ENCODE measurements around the gene CARHSP1. TPM values are rescaled to one million over a fixed set of nuclear protein-coding genes. Genes with fewer than 3 reads are reported as not detected.
A peak's percentile ranks its signal among the peaks of the same experiment; 100 is the strongest.

The CARHSP1 gene
- total and polyA plus RNA-seq, 2 experiments from 2014 or later = 129 to 150 TPM

GRCh38 chr16:8863594-8864424 lies 5.0 kb downstream of the CARHSP1 start:
- no peak overlapping the region for H3K9ac ChIP-seq
- TF ChIP-seq EZH2 (IDR thresholded peaks at IDR 0.05; ENCODE audit: insufficient read depth, poor library complexity, severe bottlenecking) = no peak
- no peak for TF ChIP-seq EZH2phosphoT487 (IDR thresholded peaks at IDR 0.05; ENCODE audit: insufficient read depth, low read depth)
- in situ Hi-C loops (cut with MboI) = no loop called here
- DNase-seq = peak; percentile 48
- H3K27me3 ChIP-seq (replicated peaks; ENCODE audit: insufficient read depth) = no peaks in the 10 kb centered on the region
- no peak overlapping the region for H3K27ac ChIP-seq
- peaks cover 94% of the 10 kb centered on the region for H3K79me2 ChIP-seq (ENCODE audit: insufficient read depth)
- WGBS, 2 experiments (ENCODE audit: low coverage in 1 of 2, low lambda C conversion rate in 2 of 2, missing lambda C conversion rate in 2 of 2) = 70 to 81% methylated on average over 15 to 17 of the region's 17 CpGs
- peaks cover 22% of the 10 kb centered on the region for H3K4me1 ChIP-seq (ENCODE audit: insufficient read depth)
- H4K20me1 ChIP-seq (ENCODE audit: insufficient read depth) = peaks cover 2% of the 10 kb centered on the region; the same call in 1 of the 2 replicates
- H3K9me3 ChIP-seq (ENCODE audit: low read depth) = no peaks in the 10 kb centered on the region
- no peak overlapping the region for H3K4me3 ChIP-seq
- no peak overlapping the region for H2AFZ ChIP-seq
- peak overlapping the region; percentile 26 for H3K4me2 ChIP-seq (ENCODE audit: unreplicated experiment)
- no peaks in the 10 kb centered on the region for H3K36me3 ChIP-seq (ENCODE audit: low read depth)
- H3K9me2 ChIP-seq (ENCODE audit: insufficient read depth) = no peaks in the 10 kb centered on the region
- H3F3A ChIP-seq (ENCODE audit: insufficient read depth) = peaks cover 28% of the 10 kb centered on the region

- H3K27ac ChIP-seq = no peak overlapping the region
- H2AFZ ChIP-seq = no peak overlapping the region
- in situ Hi-C loops (cut with MboI) = no loop called here
- no peak overlapping the region for H3K9ac ChIP-seq
- TF ChIP-seq EZH2phosphoT487 (IDR thresholded peaks at IDR 0.05; ENCODE audit: insufficient read depth, low read depth) (no peak), EZH2 (IDR thresholded peaks at IDR 0.05; ENCODE audit: insufficient read depth, poor library complexity, severe bottlenecking) (no peak)
- no peak for DNase-seq
- no peaks in the 10 kb centered on the region for H3K9me2 ChIP-seq (ENCODE audit: insufficient read depth)
- peaks cover 2% of the 10 kb centered on the region; the same call in 1 of the 2 replicates for H4K20me1 ChIP-seq (ENCODE audit: insufficient read depth)
- H3K9me3 ChIP-seq (ENCODE audit: low read depth) = no peaks in the 10 kb centered on the region
- peaks cover 96% of the 10 kb centered on the region for H3K79me2 ChIP-seq (ENCODE audit: insufficient read depth)
- no peaks in the 10 kb centered on the region for H3K27me3 ChIP-seq (replicated peaks; ENCODE audit: insufficient read depth)
- no peak overlapping the region for H3K4me2 ChIP-seq (ENCODE audit: unreplicated experiment)
- H3K36me3 ChIP-seq (ENCODE audit: low read depth) = no peaks in the 10 kb centered on the region
- WGBS, 2 experiments (ENCODE audit: low coverage in 1 of 2, low lambda C conversion rate in 2 of 2, missing lambda C conversion rate in 2 of 2) = 78 to 80% methylated on average over 13 to 14 of the region's 14 CpGs
- H3F3A ChIP-seq (ENCODE audit: insufficient read depth) = peaks cover 22% of the 10 kb centered on the region
- H3K4me3 ChIP-seq = no peak overlapping the region
- H3K4me1 ChIP-seq (ENCODE audit: insufficient read depth) = peaks cover 22% of the 10 kb centered on the region
Measured at GRCh38 chr16:8862309-8863130, 6.3 kb downstream of the CARHSP1 start.

GRCh38 chr16:8861563-8862308 lies 7.1 kb downstream of the CARHSP1 start:
- DNase-seq = peak; percentile 38
- H3K4me1 ChIP-seq (ENCODE audit: insufficient read depth) = peaks cover 22% of the 10 kb centered on the region
- no peak overlapping the region for H3K9ac ChIP-seq
- no peak overlapping the region for H3K27ac ChIP-seq
- no peak overlapping the region for H3K4me2 ChIP-seq (ENCODE audit: unreplicated experiment)
- no peaks in the 10 kb centered on the region for H3K9me2 ChIP-seq (ENCODE audit: insufficient read depth)
- in situ Hi-C loops (cut with MboI) = no loop called here
- peaks cover 88% of the 10 kb centered on the region for H3K79me2 ChIP-seq (ENCODE audit: insufficient read depth)
- peaks cover 2% of the 10 kb centered on the region; the same call in 1 of the 2 replicates for H4K20me1 ChIP-seq (ENCODE audit: insufficient read depth)
- TF ChIP-seq EZH2phosphoT487 (IDR thresholded peaks at IDR 0.05; ENCODE audit: insufficient read depth, low read depth) (no peak), EZH2 (IDR thresholded peaks at IDR 0.05; ENCODE audit: insufficient read depth, poor library complexity, severe bottlenecking) (no peak)
- WGBS, 2 experiments (ENCODE audit: low coverage in 1 of 2, low lambda C conversion rate in 2 of 2, missing lambda C conversion rate in 2 of 2) = 62 to 65% methylated on average over 13 to 14 of the region's 14 CpGs
- H3K36me3 ChIP-seq (ENCODE audit: low read depth) = no peaks in the 10 kb centered on the region; the same call in 1 of the 2 replicates
- no peaks in the 10 kb centered on the region for H3K27me3 ChIP-seq (replicated peaks; ENCODE audit: insufficient read depth)
- H3K4me3 ChIP-seq = no peak overlapping the region
- no peaks in the 10 kb centered on the region for H3K9me3 ChIP-seq (ENCODE audit: low read depth)
- no peak overlapping the region for H2AFZ ChIP-seq
- H3F3A ChIP-seq (ENCODE audit: insufficient read depth) = peaks cover 19% of the 10 kb centered on the region
